Common myeloid progenitor, CD34-positive (primary cell): ENCODE results near the gene LRMDA.
A peak's percentile ranks its signal among the peaks of the same experiment; 100 is the strongest.

Experiments
- CTCF ChIA-PET: fragments of 350-600 bp; sonication (Branson Sonifier 250); formaldehyde crosslinking; loops from one replicate; lab custom pipeline; 2021; ENCODE audit warnings: antibody characterized with exemption; lab: Charles Lee
- POLR2A ChIA-PET: fragments of 350-600 bp; sonication (Branson Sonifier 250); formaldehyde crosslinking; loops from one replicate; lab custom pipeline; 2021; ENCODE audit warnings: antibody characterized with exemption; lab: Charles Lee
- DNase-seq, 3 donors: peaks; one replicate each; pipeline versions ENCODE4 v3.0.0 to v3.0.0-alpha.2; 2013
- H3K27ac ChIP-seq, 2 experiments: 1 replicate in 1 of 2; 2 replicates in 1 of 2; pipeline ENCODE4 v1.7.0; 2013; ENCODE audit warnings: inconsistent platforms in 2 of 2, low read length in 2 of 2, mild to moderate bottlenecking in 2 of 2, low read depth in 1 of 2, moderate library complexity in 1 of 2; ENCODE audit not compliant: severe bottlenecking in 2 of 2, insufficient read depth in 1 of 2, poor library complexity in 1 of 2
- H3K27me3 ChIP-seq, 5 experiments: replicated peaks in 2 of 5; 1 replicate in 3 of 5; 2 replicates in 2 of 5; pipeline versions ENCODE4 v1.6.1 to v1.7.0; 2013; ENCODE audit warnings: low read length in 4 of 5, mild to moderate bottlenecking in 2 of 5, moderate library complexity in 2 of 5, inconsistent platforms in 1 of 5; ENCODE audit not compliant: insufficient read depth in 5 of 5, control insufficient read depth in 4 of 5
- H3K36me3 ChIP-seq, 4 experiments: 1 replicate in 2 of 4; 2 replicates in 2 of 4; pipeline versions ENCODE4 v1.6.1 to v1.7.0; 2013; ENCODE audit warnings: low read length in 3 of 4, control low read depth in 1 of 4, mild to moderate bottlenecking in 1 of 4; ENCODE audit not compliant: control insufficient read depth in 4 of 4, insufficient read depth in 4 of 4
- H3K4me1 ChIP-seq, 4 experiments: 1 replicate in 3 of 4; 2 replicates in 1 of 4; pipeline versions ENCODE4 v1.6.1 to v1.7.1; 2013; ENCODE audit warnings: low read length in 3 of 4, mild to moderate bottlenecking in 3 of 4, control low read depth in 1 of 4, inconsistent platforms in 1 of 4, moderate library complexity in 1 of 4; ENCODE audit not compliant: control insufficient read depth in 4 of 4, insufficient read depth in 4 of 4; ENCODE audit errors: control extremely low read depth in 1 of 4
- H3K4me3 ChIP-seq, 7 experiments: 1 replicate in 4 of 7; 2 replicates in 3 of 7; pipeline versions ENCODE4 v1.5.1 to v1.7.0; 2013; ENCODE audit warnings: mild to moderate bottlenecking in 7 of 7, low read length in 6 of 7, moderate library complexity in 6 of 7, inconsistent platforms in 2 of 7, low read depth in 2 of 7, control low read depth in 1 of 7; ENCODE audit not compliant: insufficient read depth in 4 of 7, control insufficient read depth in 1 of 7; ENCODE audit errors: extremely low read depth in 1 of 7
- H3K9me3 ChIP-seq, 5 experiments: 1 replicate in 4 of 5; 2 replicates in 1 of 5; pipeline versions ENCODE4 v1.6.1 to v1.7.1; 2013; ENCODE audit warnings: low read length in 4 of 5, mild to moderate bottlenecking in 2 of 5, inconsistent platforms in 1 of 5, low read depth in 1 of 5, moderate library complexity in 1 of 5; ENCODE audit not compliant: control insufficient read depth in 4 of 5, insufficient read depth in 2 of 5; ENCODE audit errors: control extremely low read depth in 1 of 5
- WGBS: methylation state at CpG from one replicate; pipeline ENCODE4 v1.1.5; 2013; ENCODE audit not compliant: insufficient coverage; 5-methylcytosine and 5-hydroxymethylcytosine counted together

Gene LRMDA

GRCh38 chr10:76301950-76302349 lies 870.5 kb downstream of the LRMDA start:
- no peak for DNase-seq
- 100% methylated on average over 1 of the region's 3 CpGs for WGBS
- ChIA-PET CTCF (interaction anchor here (3.4 kb wide), 1 partner anchor 8 kb away, joined by 15 read pairs; no protein-coding TSS in a partner anchor), POLR2A (no interaction called here)
- Histone ChIP-seq H3K4me3 (no peak overlapping the region), H3K4me1 (peaks cover 0 to 19% (median 4%) of the 10 kb centered on the region in 4 experiments), H3K9me3 (no peaks in the 10 kb centered on the region), H3K36me3 (no peaks in the 10 kb centered on the region), H3K27me3 (no peaks in the 10 kb centered on the region), H3K27ac (no peak overlapping the region)

- POLR2A ChIA-PET: no interaction called here
- H3K9me3 ChIP-seq: no peaks in the 10 kb centered on the region
- CTCF ChIA-PET: interaction anchor here (0.9 to 3.4 kb wide), 5 partner anchors 8 to 902 kb away, joined by 3 to 18 read pairs (median 6); partner anchors contain the start of gene ZNF503
- H3K27ac ChIP-seq: no peak overlapping the region
- no peak overlapping the region for H3K4me3 ChIP-seq
- DNase-seq: peak in 1 of 3 donors; percentile 34
- 83% methylated on average over 1 of the region's 1 CpG for WGBS
- no peaks in the 10 kb centered on the region for H3K36me3 ChIP-seq
- H3K4me1 ChIP-seq: peaks cover 0 to 19% (median 7%) of the 10 kb centered on the region in 4 experiments
- H3K27me3 ChIP-seq: no peaks in the 10 kb centered on the region
These were observed 871.1 kb downstream of the LRMDA start for GRCh38 chr10:76302481-76302880.

DNA sequence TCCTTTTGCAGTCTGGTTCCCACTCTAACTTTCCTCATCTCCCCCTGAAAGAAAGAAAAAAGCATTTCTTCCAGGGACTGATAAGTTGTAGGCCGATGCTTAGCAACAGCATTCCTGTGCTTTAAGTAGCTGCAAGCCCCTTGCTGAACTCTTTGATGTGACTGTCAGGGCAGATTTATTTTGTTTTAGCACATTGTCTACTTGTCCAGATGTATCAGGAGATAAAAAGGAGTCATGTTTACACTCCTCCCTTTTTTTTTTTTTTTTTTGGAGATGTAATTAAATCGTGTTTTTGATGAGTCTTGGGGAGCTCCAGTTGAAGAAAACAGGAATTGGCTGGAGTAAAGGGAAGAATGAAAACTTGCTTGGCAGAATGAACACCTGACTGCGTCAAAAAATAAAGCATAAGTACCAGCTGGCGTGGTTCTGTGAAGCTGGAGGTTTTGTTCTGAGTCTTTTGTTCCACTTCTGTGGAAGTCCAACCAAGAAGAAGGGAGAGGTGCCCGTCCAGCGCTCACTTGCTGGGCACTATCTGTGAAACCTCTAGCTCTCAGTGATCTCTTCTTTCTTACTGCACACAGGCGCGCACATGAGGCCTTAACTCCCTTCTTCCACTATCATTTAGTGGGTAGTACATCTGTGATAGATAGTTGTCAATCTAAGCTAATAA lies 871.7 kb downstream of the LRMDA start:
- WGBS: 30% methylated on average over 2 of the region's 8 CpGs

DNA sequence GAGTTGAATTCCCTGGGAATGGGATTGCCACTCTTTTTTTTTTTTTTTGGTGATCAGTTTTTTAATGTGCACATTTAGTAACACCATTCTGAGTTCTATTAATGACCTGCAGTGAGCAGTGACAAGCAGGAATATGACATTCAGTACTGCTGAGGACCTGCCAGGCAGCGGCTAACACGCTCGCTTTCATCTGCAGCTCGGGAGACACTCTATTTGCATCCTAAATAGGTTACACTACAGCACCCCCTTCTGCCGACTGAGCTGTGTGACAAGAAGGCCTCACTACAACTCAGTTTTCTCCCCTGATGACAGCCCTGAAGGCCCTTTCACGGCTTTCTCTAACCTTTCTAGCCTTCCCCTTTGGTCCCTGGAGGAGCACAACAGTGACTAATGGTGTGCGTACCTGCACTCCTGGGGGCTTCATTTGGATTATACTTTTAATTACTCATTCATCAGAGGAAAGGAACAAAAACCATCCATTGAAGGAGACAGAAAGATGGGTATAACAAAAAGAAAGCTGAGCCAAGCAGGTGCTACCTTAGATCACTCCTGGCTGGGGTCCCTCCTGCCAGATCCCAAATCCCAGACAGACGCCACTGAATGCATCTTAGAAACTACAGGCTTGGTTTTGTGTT lies 872.4 kb downstream of the LRMDA start:
- CTCF ChIA-PET: interaction anchor here (0.6 to 3.4 kb wide), 20 partner anchors 9 to 1124 kb away, joined by 3 to 18 read pairs (median 3); partner anchors contain the start of gene ZNF503

More for the DNA sequence above, 871.7 kb downstream of the LRMDA start:
- H3K36me3 ChIP-seq: no peaks in the 10 kb centered on the region
- ChIA-PET POLR2A (interaction anchor here (1.3 kb wide), 1 partner anchor 21 kb away, joined by 8 read pairs; no protein-coding TSS in a partner anchor), CTCF (interaction anchor here (0.6 to 3.4 kb wide), 20 partner anchors 9 to 1123 kb away, joined by 3 to 18 read pairs (median 3); partner anchors contain the start of gene ZNF503)
- no peaks in the 10 kb centered on the region for H3K9me3 ChIP-seq
- H3K27me3 ChIP-seq: no peaks in the 10 kb centered on the region
- peaks cover 0 to 19% (median 7%) of the 10 kb centered on the region in 4 experiments for H3K4me1 ChIP-seq
- peak in 2 of 3 donors; percentile 78 to 88 for DNase-seq
- no peak overlapping the region for H3K27ac ChIP-seq
- no peak overlapping the region for H3K4me3 ChIP-seq

GRCh38 chr10:76305930-76306615 lies 874.6 kb downstream of the LRMDA start:
- POLR2A ChIA-PET: no interaction called here
- no peak overlapping the region for H3K4me3 ChIP-seq
- no peak for DNase-seq
- no peaks in the 10 kb centered on the region for H3K9me3 ChIP-seq
- no peaks in the 10 kb centered on the region for H3K27me3 ChIP-seq
- WGBS: no CpG with 5 or more reads among the region's 1 CpG
- CTCF ChIA-PET: interaction anchor here (0.8 kb wide), 2 partner anchors 8 to 269 kb away, joined by 3 read pairs; no protein-coding TSS in a partner anchor
- H3K27ac ChIP-seq: no peak overlapping the region
- no peaks in the 10 kb centered on the region for H3K36me3 ChIP-seq
- H3K4me1 ChIP-seq: peaks cover 0 to 15% (median 6%) of the 10 kb centered on the region in 4 experiments

More for the DNA sequence above, 872.4 kb downstream of the LRMDA start:
- H3K9me3 ChIP-seq: no peaks in the 10 kb centered on the region
- no peak overlapping the region for H3K27ac ChIP-seq
- DNase-seq: peak; percentile 80 to 90 (median 90)
- 32% methylated on average over 8 of the region's 8 CpGs for WGBS
- H3K36me3 ChIP-seq: no peaks in the 10 kb centered on the region
- no peak overlapping the region for H3K4me3 ChIP-seq
- H3K27me3 ChIP-seq: no peaks in the 10 kb centered on the region
- POLR2A ChIA-PET: interaction anchor here (1.3 kb wide), 1 partner anchor 21 kb away, joined by 8 read pairs; no protein-coding TSS in a partner anchor
- peaks cover 0 to 19% (median 7%) of the 10 kb centered on the region in 4 experiments for H3K4me1 ChIP-seq

DNA sequence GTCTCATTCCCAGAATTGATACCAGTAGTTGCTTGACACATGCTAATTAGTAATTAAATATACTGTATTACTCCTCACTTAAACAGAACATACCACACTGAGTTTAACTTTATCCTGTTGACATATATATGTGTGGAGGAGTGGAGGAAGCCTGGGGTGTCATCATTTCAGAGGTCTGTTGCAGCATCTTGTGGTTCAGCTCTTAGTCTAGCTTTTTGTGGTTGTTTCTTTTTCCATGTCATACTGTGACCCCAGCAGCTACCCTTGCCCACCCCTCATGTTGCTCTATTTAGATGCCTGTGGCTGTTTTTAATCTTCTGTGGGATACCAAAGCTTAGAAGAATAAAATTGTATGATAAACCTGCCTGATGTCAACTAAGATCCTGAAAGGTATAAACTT lies 875.4 kb downstream of the LRMDA start:
- POLR2A ChIA-PET: no interaction called here
- CTCF ChIA-PET: interaction anchor here (0.9 to 1.4 kb wide), 2 partner anchors 17 to 911 kb away, joined by 3 read pairs; no protein-coding TSS in a partner anchor
- no peak overlapping the region for H3K4me3 ChIP-seq
- DNase-seq: peak in 2 of 3 donors; percentile 39 to 50
- peaks cover 0 to 14% (median 6%) of the 10 kb centered on the region in 4 experiments for H3K4me1 ChIP-seq
- H3K27me3 ChIP-seq: no peaks in the 10 kb centered on the region
- no peaks in the 10 kb centered on the region for H3K36me3 ChIP-seq
- no peaks in the 10 kb centered on the region for H3K9me3 ChIP-seq
- H3K27ac ChIP-seq: no peak overlapping the region
